HCT116 (cell line): ENCODE measurements around the gene TSPAN33. TPM values are rescaled to one million over a fixed set of nuclear protein-coding genes. Genes with fewer than 3 reads are reported as not detected.

Experiments used
- ATAC-seq: fragments of 200-7000 bp; cut with Tn5 transposase; 2 replicates; pipeline ENCODE4 v1.9.1; 2020; ENCODE audit warnings: mild to moderate bottlenecking, moderate library complexity
- BruUV-seq: library from RNA; stranded (reverse); fragments of 400-500 nt; replicated peaks from 2 replicates; lab custom pipeline; 2021; lab: Mats Ljungman, UMichigan
- CTCF ChIA-PET: fragments of 300-600 bp; sonication (Branson Sonifier 250); formaldehyde crosslinking; loops from one replicate; lab custom pipeline; 2021; ENCODE audit warnings: antibody characterized with exemption; lab: Charles Lee
- POLR2A ChIA-PET: fragments of 300-600, 350-600 bp; sonication (Branson Sonifier 250); formaldehyde crosslinking; loops from one replicate; lab custom pipeline; 2021; ENCODE audit warnings: antibody characterized with exemption; lab: Charles Lee
- RAD21 ChIA-PET, 2 experiments: fragments of 300-600 bp; sonication (Branson Sonifier 250); formaldehyde crosslinking; loops; one replicate each; lab custom pipeline; 2023; ENCODE audit warnings: low total read pairs in 2 of 2; ENCODE audit not compliant: uncharacterized antibody in 2 of 2, unreplicated experiment in 2 of 2, low non-redundant PET in 1 of 2; lab: Charles Lee
- DNase-seq: peaks from one replicate; pipeline ENCODE4 v3.0.0-alpha.2; 2010; ENCODE audit warnings: low read depth, low spot score
- H2AFZ ChIP-seq: fragments of 200-600 bp; shearing (Covaris generic), sonication (generic); 2 replicates; pipeline ENCODE4 v1.6.1; 2017; ENCODE audit warnings: low read depth, mixed run types, mixed read lengths, antibody characterized with exemption, low read length; ENCODE audit not compliant: poor library complexity, severe bottlenecking
- H3K27ac ChIP-seq: 2 replicates; pipeline ENCODE4 v1.5.1; 2012; ENCODE audit warnings: low read depth, low read length
- H3K27me3 ChIP-seq: fragments of 200-600 bp; sonication (generic); 2 replicates; pipeline ENCODE4 v1.6.1; 2016; ENCODE audit warnings: mixed run types, low read length, mixed read lengths; ENCODE audit not compliant: insufficient read depth
- H3K36me3 ChIP-seq, 2 experiments: fragments of 200-500 bp in 1 of 2; fragments of 200-600 bp in 1 of 2; sonication (Bioruptor generic) in 1 of 2; sonication (generic) in 1 of 2; 2 replicates each; pipeline versions ENCODE4 v1.5.1 to v1.6.1; 2014 to 2016; ENCODE audit warnings: low read length in 2 of 2, inconsistent platforms in 1 of 2, mixed read lengths in 1 of 2, mixed run types in 1 of 2; ENCODE audit not compliant: insufficient read depth in 2 of 2, control insufficient read depth in 1 of 2
- H3K4me1 ChIP-seq, 2 experiments: fragments of 200-600 bp in 1 of 2; sonication (generic) in 1 of 2; 2 replicates each; pipeline versions ENCODE4 v1.5.1 to v1.6.1; 2012 to 2017; ENCODE audit warnings: low read length in 2 of 2, inconsistent platforms in 1 of 2, mild to moderate bottlenecking in 1 of 2, mixed read lengths in 1 of 2, mixed run types in 1 of 2, moderate library complexity in 1 of 2; ENCODE audit not compliant: insufficient read depth in 2 of 2, control insufficient read depth in 1 of 2
- H3K4me2 ChIP-seq: fragments of 200-600 bp; sonication (generic); 2 replicates; pipeline ENCODE4 v1.6.1; 2017; ENCODE audit warnings: mixed run types, low read length, mixed read lengths
- H3K4me3 ChIP-seq, 2 experiments: fragments of 200-600 bp in 1 of 2; sonication (generic) in 1 of 2; replicated peaks in 1 of 2; 2 replicates each; pipeline ENCODE4 v1.5.1; 2011 to 2016; ENCODE audit warnings: low read length in 2 of 2, control low read depth in 1 of 2, low read depth in 1 of 2, mild to moderate bottlenecking in 1 of 2, mixed read lengths in 1 of 2, mixed run types in 1 of 2
- H3K79me2 ChIP-seq: fragments of 200-600 bp; sonication (generic); 2 replicates; pipeline ENCODE4 v1.6.1; 2017; ENCODE audit warnings: mild to moderate bottlenecking, mixed run types, low read length, moderate library complexity, mixed read lengths; ENCODE audit not compliant: insufficient read depth
- H3K9ac ChIP-seq: fragments of 200-600 bp; sonication (generic); 2 replicates; pipeline ENCODE4 v1.6.1; 2016; ENCODE audit warnings: low read length, mixed read lengths
- H3K9me2 ChIP-seq: fragments of 200-600 bp; sonication (generic), shearing (Covaris generic); 2 replicates; pipeline ENCODE4 v1.6.1; 2017; ENCODE audit warnings: mixed run types, mild to moderate bottlenecking, moderate library complexity; ENCODE audit not compliant: insufficient read depth
- H3K9me3 ChIP-seq, 2 experiments: fragments of 200-500 bp in 1 of 2; fragments of 200-600 bp in 1 of 2; sonication (Bioruptor generic) in 1 of 2; sonication (generic) in 1 of 2; 2 replicates each; pipeline ENCODE4 v1.6.1; 2014 to 2017; ENCODE audit warnings: low read length in 2 of 2, mixed read lengths in 2 of 2, inconsistent platforms in 1 of 2, low read depth in 1 of 2, mild to moderate bottlenecking in 1 of 2, mixed run types in 1 of 2, moderate library complexity in 1 of 2; ENCODE audit not compliant: control insufficient read depth in 1 of 2, insufficient read depth in 1 of 2
- H4K20me1 ChIP-seq: fragments of 200-600 bp; sonication (generic), shearing (Covaris generic); 2 replicates; pipeline ENCODE4 v1.6.1; 2017; ENCODE audit warnings: mixed run types, mild to moderate bottlenecking, moderate library complexity; ENCODE audit not compliant: insufficient read depth
- CEBPB ChIP-seq: IDR thresholded peaks from 2 replicates; pipeline ENCODE4 v1.6.1; 2012; ENCODE audit warnings: low read depth
- EGR1 ChIP-seq: IDR thresholded peaks from 2 replicates; pipeline ENCODE4 v1.6.1; 2012; ENCODE audit warnings: low read depth
- EZH2 ChIP-seq: fragments of 200-600 bp; sonication (generic); IDR thresholded peaks from 2 replicates; pipeline ENCODE4 v1.6.1; 2017; ENCODE audit warnings: antibody characterized with exemption, mixed run types
- JUND ChIP-seq: IDR thresholded peaks from 2 replicates; pipeline ENCODE4 v1.6.1; 2012
- POLR2AphosphoS5 ChIP-seq: IDR thresholded peaks from 2 replicates; pipeline ENCODE4 v1.6.1; 2011; ENCODE audit warnings: mild to moderate bottlenecking, low read depth, low read length, moderate library complexity
- SP1 ChIP-seq: IDR thresholded peaks from 2 replicates; pipeline ENCODE4 v1.6.1; 2012; ENCODE audit warnings: low read depth
- ZFX ChIP-seq: fragments of 450-650 bp; IDR thresholded peaks from 2 replicates; pipeline ENCODE4 v1.6.1; 2017
- intact Hi-C: fragments of 100-400 bp; cut with micrococcal nuclease; formaldehyde crosslinking; loops from 2 replicates; pipeline ENCODE4 v1.10.0; 2022
- total RNA-seq: library from RNA; stranded (reverse); gene quantifications from one replicate; pipeline ENCODE4 v1.2.1, GENCODE V29; 2021; ENCODE audit not compliant: unreplicated experiment
- TF ChIP-seq, protein P1 (sequence below): IDR thresholded peaks from 2 replicates; pipeline ENCODE4 v1.6.1; 2012
- TF ChIP-seq, protein P2 (sequence below): IDR thresholded peaks from 2 replicates; pipeline ENCODE4 v1.6.1; 2012; ENCODE audit warnings: low read depth

The TSPAN33 gene
- total RNA-seq, 1 experiment from 2014 or later, result 22.2 TPM

- Histone ChIP-seq H3K79me2 (no peaks in the 10 kb centered on the region), H3K36me3 (no peaks in the 10 kb centered on the region), H3K27ac (no peak overlapping the region), H3K4me1 (peaks cover 0 to 5% of the 10 kb centered on the region in 2 experiments; a peak in 1 of 4 replicates), H3K9ac (no peak overlapping the region), H3K9me2 (no peaks in the 10 kb centered on the region), H3K4me2 (no peak overlapping the region), H2AFZ (no peak overlapping the region), H4K20me1 (no peaks in the 10 kb centered on the region), H3K9me3 (no peaks in the 10 kb centered on the region), H3K27me3 (no peaks in the 10 kb centered on the region)
- CTCF ChIA-PET, result no interaction called here
- ATAC-seq, result no peak
- BruUV-seq, result no TSS peak
- intact Hi-C loops, result no loop called here
- POLR2A ChIA-PET, result no interaction called here
- no peak for DNase-seq
- RAD21 ChIA-PET, result no interaction called here
- TF ChIP-seq, protein P1, sequence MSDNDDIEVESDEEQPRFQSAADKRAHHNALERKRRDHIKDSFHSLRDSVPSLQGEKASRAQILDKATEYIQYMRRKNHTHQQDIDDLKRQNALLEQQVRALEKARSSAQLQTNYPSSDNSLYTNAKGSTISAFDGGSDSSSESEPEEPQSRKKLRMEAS, result no peak
- TF ChIP-seq POLR2AphosphoS5, result no peak
- TF ChIP-seq CEBPB, result no peak
- no peak for TF ChIP-seq EGR1
- no peak for TF ChIP-seq JUND
- TF ChIP-seq SP1, result no peak
- TF ChIP-seq EZH2, result no peak
- TF ChIP-seq, all 23 proteins: peak for 0
- H3K4me3 ChIP-seq, result no peak overlapping the region
Observed at GRCh38 chr7:129149511-129149910, 5.0 kb downstream of the TSPAN33 start.

DNA sequence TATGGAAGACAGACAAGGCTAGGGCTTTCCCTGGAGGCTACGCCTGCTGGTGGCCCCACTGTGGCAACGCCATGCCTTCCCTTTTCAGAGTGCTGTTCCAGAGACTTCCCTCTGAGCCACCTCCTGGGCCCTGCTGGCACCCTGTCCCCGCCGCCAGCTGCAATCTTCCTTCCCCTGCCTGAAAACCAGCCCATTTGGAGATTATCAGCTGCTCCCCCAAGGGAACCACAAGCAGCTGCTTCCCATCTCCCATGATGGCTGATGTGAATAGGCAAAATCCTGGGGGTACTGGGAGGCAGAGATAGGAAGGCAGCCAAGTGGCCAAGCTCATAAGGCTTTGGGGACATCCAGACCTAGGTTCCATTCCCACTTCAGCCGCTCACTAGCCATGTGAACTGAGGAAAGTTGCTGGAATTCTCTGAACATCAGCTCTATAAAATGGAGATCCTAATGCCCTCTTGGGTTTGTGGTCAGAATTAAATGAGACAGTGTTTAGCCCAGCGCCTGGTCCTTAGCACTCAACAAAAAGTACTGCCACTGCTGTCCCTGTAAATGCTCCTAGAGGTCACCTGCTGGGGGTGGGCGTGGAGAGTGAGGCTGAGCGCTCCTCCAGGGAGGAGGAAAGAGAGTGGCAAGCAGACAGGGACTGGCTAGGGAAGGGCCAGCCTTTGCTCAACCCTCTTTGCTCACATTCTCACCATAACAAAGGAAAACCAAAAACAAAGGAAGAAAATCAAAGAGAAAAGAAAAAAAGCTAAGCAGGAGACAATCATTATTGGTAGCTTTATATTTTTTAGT is 5.9 kb downstream of the TSPAN33 start:
- Histone ChIP-seq H3K27me3 (no peaks in the 10 kb centered on the region), H2AFZ (no peak overlapping the region), H4K20me1 (no peaks in the 10 kb centered on the region), H3K36me3 (no peaks in the 10 kb centered on the region), H3K9me3 (no peaks in the 10 kb centered on the region), H3K79me2 (no peaks in the 10 kb centered on the region), H3K9ac (no peak overlapping the region), H3K4me3 (no peak overlapping the region), H3K4me2 (no peak overlapping the region), H3K9me2 (no peaks in the 10 kb centered on the region), H3K27ac (no peak overlapping the region), H3K4me1 (peaks cover 0 to 2% of the 10 kb centered on the region in 2 experiments; a peak in 1 of 4 replicates)
- TF ChIP-seq, protein P2, sequence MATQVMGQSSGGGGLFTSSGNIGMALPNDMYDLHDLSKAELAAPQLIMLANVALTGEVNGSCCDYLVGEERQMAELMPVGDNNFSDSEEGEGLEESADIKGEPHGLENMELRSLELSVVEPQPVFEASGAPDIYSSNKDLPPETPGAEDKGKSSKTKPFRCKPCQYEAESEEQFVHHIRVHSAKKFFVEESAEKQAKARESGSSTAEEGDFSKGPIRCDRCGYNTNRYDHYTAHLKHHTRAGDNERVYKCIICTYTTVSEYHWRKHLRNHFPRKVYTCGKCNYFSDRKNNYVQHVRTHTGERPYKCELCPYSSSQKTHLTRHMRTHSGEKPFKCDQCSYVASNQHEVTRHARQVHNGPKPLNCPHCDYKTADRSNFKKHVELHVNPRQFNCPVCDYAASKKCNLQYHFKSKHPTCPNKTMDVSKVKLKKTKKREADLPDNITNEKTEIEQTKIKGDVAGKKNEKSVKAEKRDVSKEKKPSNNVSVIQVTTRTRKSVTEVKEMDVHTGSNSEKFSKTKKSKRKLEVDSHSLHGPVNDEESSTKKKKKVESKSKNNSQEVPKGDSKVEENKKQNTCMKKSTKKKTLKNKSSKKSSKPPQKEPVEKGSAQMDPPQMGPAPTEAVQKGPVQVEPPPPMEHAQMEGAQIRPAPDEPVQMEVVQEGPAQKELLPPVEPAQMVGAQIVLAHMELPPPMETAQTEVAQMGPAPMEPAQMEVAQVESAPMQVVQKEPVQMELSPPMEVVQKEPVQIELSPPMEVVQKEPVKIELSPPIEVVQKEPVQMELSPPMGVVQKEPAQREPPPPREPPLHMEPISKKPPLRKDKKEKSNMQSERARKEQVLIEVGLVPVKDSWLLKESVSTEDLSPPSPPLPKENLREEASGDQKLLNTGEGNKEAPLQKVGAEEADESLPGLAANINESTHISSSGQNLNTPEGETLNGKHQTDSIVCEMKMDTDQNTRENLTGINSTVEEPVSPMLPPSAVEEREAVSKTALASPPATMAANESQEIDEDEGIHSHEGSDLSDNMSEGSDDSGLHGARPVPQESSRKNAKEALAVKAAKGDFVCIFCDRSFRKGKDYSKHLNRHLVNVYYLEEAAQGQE, result no peak
- TF ChIP-seq POLR2AphosphoS5, result no peak
- no peak for TF ChIP-seq ZFX
- intact Hi-C loops, result no loop called here
- ChIA-PET POLR2A (no interaction called here), RAD21 (no interaction called here), CTCF (interaction anchor here (2.8 kb wide), 1 partner anchor 13 kb away, joined by 21 read pairs; no protein-coding TSS in a partner anchor)
- DNase-seq, result no peak
- BruUV-seq, result no TSS peak
- no peak for ATAC-seq
